HG03139 (cell line): ENCODE data around the gene DNAH17.

Experiments
- ATAC-seq: cut with Tn5 transposase; IDR thresholded peaks from one replicate; pipeline ENCODE4 v1.9.1; 2021; ENCODE audit not compliant: unreplicated experiment

Gene DNAH17

GRCh38 chr17:78378225-78379130, 198.7 kb downstream of the DNAH17 start, which contains the start of gene PGS1:
Gene PGS1, plus strand, starts transcription at chr17:78378649. Its CDS starts 17 bp downstream, at chr17:78378666.
- ATAC-seq: peak; percentile 57

- no peak for ATAC-seq
Observed at GRCh38 chr17:78377858-78378224, 199.4 kb downstream of the DNAH17 start.

- no peak for ATAC-seq
Observed at GRCh38 chr17:78376161-78376560, 201.0 kb downstream of the DNAH17 start.

GRCh38 chr17:78375401-78376151, 201.6 kb downstream of the DNAH17 start:
- no peak for ATAC-seq

GRCh38 chr17:78374631-78375274, 202.4 kb downstream of the DNAH17 start:
- ATAC-seq: no peak

GRCh38 chr17:78374189-78374588, 203.0 kb downstream of the DNAH17 start:
- no peak for ATAC-seq
